MCF 10A (cell line): ENCODE data around the gene OR2H1. TPM values are rescaled to one million over a fixed set of nuclear protein-coding genes. Genes with fewer than 3 reads are reported as not detected.

Experiments used
- BruUV-seq: library from RNA; stranded (reverse); fragments of 400-500 nt; replicated peaks from 2 replicates; lab custom pipeline; 2021; lab: Mats Ljungman, UMichigan
- CTCF ChIA-PET: fragments of 300-600 bp; sonication (Branson Sonifier 250); formaldehyde crosslinking; extraction: SDS; loops from one replicate; lab custom pipeline; 2021; ENCODE audit warnings: antibody characterized with exemption, inconsistent platforms; lab: Yijun Ruan, JAX
- POLR2A ChIA-PET: fragments of 300-600, 350-650 bp; sonication (Branson Sonifier 250); formaldehyde crosslinking; extraction: SDS; loops from one replicate; lab custom pipeline; 2020; ENCODE audit warnings: antibody characterized with exemption, inconsistent platforms; lab: Yijun Ruan, JAX
- DNase-seq: peaks from one replicate; pipeline ENCODE4 v3.0.0-alpha.2; 2018; ENCODE audit not compliant: unreplicated experiment
- H3K27ac Mint-ChIP-seq: one replicate; pipeline ENCODE4 v1.8.0; 2022; ENCODE audit warnings: mild to moderate bottlenecking, low read depth, mixed read lengths; ENCODE audit not compliant: unreplicated experiment
- H3K27me3 Mint-ChIP-seq: one replicate; pipeline ENCODE4 v1.8.0; 2022; ENCODE audit warnings: mixed read lengths; ENCODE audit not compliant: insufficient read depth, unreplicated experiment
- H3K36me3 Mint-ChIP-seq: one replicate; pipeline ENCODE4 v1.8.0; 2022; ENCODE audit warnings: mild to moderate bottlenecking, moderate library complexity, mixed read lengths; ENCODE audit not compliant: insufficient read depth, unreplicated experiment
- H3K4me1 Mint-ChIP-seq: one replicate; pipeline ENCODE4 v1.8.0; 2022; ENCODE audit warnings: mixed read lengths; ENCODE audit not compliant: insufficient read depth, unreplicated experiment
- H3K4me3 Mint-ChIP-seq: one replicate; pipeline ENCODE4 v1.8.0; 2022; ENCODE audit warnings: mild to moderate bottlenecking, moderate library complexity, mixed read lengths; ENCODE audit not compliant: unreplicated experiment
- H3K9me3 Mint-ChIP-seq: one replicate; pipeline ENCODE4 v1.8.0; 2022; ENCODE audit warnings: mixed read lengths; ENCODE audit not compliant: unreplicated experiment
- CTCF ChIP-seq: fragments of 200-600 bp; IDR thresholded peaks from one replicate; pipeline ENCODE4 v1.8.0; 2022; ENCODE audit warnings: antibody characterized with exemption, mild to moderate bottlenecking; ENCODE audit not compliant: unreplicated experiment
- intact Hi-C: fragments of 100-400 bp; cut with micrococcal nuclease; formaldehyde crosslinking; loops from 2 replicates; pipeline ENCODE4 v1.14.1; 2022
- total RNA-seq: library from RNA; stranded (reverse); gene quantifications from 2 replicates; pipeline ENCODE4 v1.2.3, GENCODE V29; 2022

The OR2H1 gene
- total RNA-seq, 1 experiment from 2014 or later, result not detected

DNA sequence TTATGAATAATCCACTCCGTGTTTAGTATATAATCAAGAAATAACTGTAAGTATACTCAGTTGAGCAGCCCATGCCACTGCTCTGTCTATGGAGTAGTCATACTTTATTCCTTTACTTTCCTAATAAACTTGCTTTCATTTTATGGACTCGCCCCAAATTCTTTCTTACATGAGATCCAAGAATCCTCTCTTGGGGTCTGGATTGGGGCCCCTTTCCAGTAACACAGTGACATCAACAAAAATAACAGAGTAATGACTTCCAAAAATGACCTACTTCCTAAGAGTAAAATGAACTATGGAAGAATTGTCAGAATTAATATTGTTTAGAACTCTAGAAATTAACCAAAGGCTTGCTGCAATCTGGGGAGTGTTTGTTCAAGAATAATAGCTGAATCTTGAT lies 8.8 kb downstream of the OR2H1 start:
- Mint-ChIP-seq H3K4me1 (no peaks in the 10 kb centered on the region), H3K27ac (no peak overlapping the region), H3K9me3 (no peaks in the 10 kb centered on the region), H3K4me3 (no peak overlapping the region), H3K27me3 (peaks cover 73% of the 10 kb centered on the region), H3K36me3 (no peaks in the 10 kb centered on the region)
- POLR2A ChIA-PET, result interaction anchor here (0.8 kb wide), 1 partner anchor 50 kb away, joined by 3 read pairs; no protein-coding TSS in a partner anchor
- BruUV-seq, result no TSS peak
- intact Hi-C loops, result no loop called here
- TF ChIP-seq CTCF, result no peak
- no peak for DNase-seq
- CTCF ChIA-PET, result interaction anchor here (0.7 kb wide), 1 partner anchor 18 kb away, joined by 3 read pairs; no protein-coding TSS in a partner anchor

DNA sequence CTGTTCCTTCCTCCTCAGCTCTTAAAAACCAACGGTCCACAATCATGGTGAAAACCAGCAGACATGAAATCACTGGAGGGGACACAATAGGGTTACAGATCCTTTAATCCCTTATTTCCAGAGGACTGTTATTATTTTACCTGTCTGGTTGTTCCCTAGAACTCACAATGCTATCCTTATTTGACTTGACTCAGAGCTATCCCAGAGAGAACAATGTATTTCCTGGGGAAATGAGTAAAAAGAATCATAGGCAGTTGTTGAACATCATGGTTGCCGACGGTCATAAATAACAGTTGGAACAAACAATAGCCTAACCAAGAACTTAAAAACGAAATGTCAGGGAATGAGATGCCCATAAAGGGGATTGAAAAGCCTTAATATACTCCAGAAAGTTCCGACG lies 9.3 kb downstream of the OR2H1 start:
- H3K27ac Mint-ChIP-seq, result no peak overlapping the region
- CTCF ChIA-PET, result interaction anchor here (0.7 kb wide), 1 partner anchor 19 kb away, joined by 3 read pairs; no protein-coding TSS in a partner anchor
- H3K9me3 Mint-ChIP-seq, result no peaks in the 10 kb centered on the region
- H3K36me3 Mint-ChIP-seq, result no peaks in the 10 kb centered on the region
- no peak for TF ChIP-seq CTCF
- no TSS peak for BruUV-seq
- intact Hi-C loops, result no loop called here
- DNase-seq, result no peak
- H3K27me3 Mint-ChIP-seq, result peaks cover 70% of the 10 kb centered on the region
- H3K4me3 Mint-ChIP-seq, result no peak overlapping the region
- H3K4me1 Mint-ChIP-seq, result no peaks in the 10 kb centered on the region
- POLR2A ChIA-PET, result interaction anchor here (0.8 kb wide), 1 partner anchor 51 kb away, joined by 3 read pairs; no protein-coding TSS in a partner anchor

DNA sequence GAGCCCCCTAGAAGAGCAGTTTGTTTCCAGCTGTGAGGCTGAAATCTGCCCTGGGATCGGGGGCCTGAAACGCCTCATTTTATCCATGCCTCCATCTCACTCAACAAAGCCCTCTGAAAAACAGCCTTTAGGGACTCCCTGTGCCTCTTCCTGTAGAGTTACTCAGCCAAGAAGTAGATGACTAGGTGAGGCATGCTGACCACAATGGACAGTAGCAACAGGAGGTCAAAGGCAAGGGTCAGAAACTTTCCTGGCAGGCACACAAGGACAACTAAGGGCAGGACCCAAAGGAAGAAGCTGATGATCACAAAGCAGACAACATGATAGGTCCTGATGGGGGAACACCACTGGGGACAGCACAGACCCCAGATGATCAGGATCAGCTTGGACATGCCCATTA lies 18.0 kb downstream of the OR2H1 start:
- intact Hi-C loops, result no loop called here
- H3K4me3 Mint-ChIP-seq, result no peak overlapping the region
- peaks cover 16% of the 10 kb centered on the region for H3K27me3 Mint-ChIP-seq

DNA sequence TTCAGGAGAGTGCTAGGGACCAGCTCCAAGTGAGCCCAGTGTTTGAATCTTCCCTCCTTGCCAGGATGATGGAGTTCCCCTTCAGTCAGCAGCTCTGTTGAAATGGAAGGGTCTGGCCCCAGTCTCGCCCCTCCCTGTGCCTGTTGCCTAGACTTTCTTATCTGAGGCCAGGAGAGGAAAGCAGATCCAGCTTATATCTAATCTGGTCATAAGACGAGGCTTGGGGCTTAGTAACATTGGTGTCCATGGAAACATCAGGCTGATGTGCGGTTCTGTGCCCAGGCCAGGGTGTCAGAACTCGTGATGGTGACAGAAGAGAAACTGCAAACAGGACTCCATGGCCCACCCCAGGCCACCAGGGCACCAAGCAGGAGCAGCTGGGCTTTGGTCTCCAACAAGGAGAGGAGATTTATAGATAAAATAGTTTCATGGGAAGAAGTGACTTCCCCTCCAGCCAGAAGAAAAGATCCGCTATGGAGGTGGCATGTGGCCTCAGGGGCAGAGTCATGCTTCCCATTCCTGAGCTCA lies 21.0 kb downstream of the OR2H1 start:
- H3K9me3 Mint-ChIP-seq, result no peaks in the 10 kb centered on the region

More for the DNA sequence above, 18.0 kb downstream of the OR2H1 start:
- no peaks in the 10 kb centered on the region for H3K4me1 Mint-ChIP-seq
- no peak overlapping the region for H3K27ac Mint-ChIP-seq
- POLR2A ChIA-PET, result no interaction called here
- peaks cover 9% of the 10 kb centered on the region for H3K36me3 Mint-ChIP-seq
- CTCF ChIA-PET, result no interaction called here
- no peaks in the 10 kb centered on the region for H3K9me3 Mint-ChIP-seq
- TF ChIP-seq CTCF, result no peak
- no TSS peak for BruUV-seq
- DNase-seq, result no peak

More for the DNA sequence above, 21.0 kb downstream of the OR2H1 start:
- CTCF ChIA-PET, result no interaction called here
- no peak for DNase-seq
- intact Hi-C loops, result no loop called here
- Mint-ChIP-seq H3K4me1 (no peaks in the 10 kb centered on the region), H3K27ac (no peak overlapping the region), H3K27me3 (peaks cover 6% of the 10 kb centered on the region), H3K4me3 (no peak overlapping the region), H3K36me3 (peaks cover 6% of the 10 kb centered on the region)
- TF ChIP-seq CTCF, result no peak
- no TSS peak for BruUV-seq
- POLR2A ChIA-PET, result no interaction called here
